ENCODE data around the gene HUNK.
"Not testable (repeated sequence)": the region's sequence is repeated elsewhere in the genome, so short reads cannot be mapped to it uniquely, and the experiment has no call there.

HUNK gene

GRCh38 chr21:31872452-31873274 is at the start of gene HUNK:
Gene HUNK, plus strand, starts transcription at chr21:31873020. Its CDS starts 655 bp downstream, at chr21:31873675.
- DNase-seq (ENCODE audit: low read depth), result no peak

GRCh38 chr21:31829736-31830472 is 42.9 kb upstream of the HUNK start:
- no peak for DNase-seq (ENCODE audit: low read depth)

DNA sequence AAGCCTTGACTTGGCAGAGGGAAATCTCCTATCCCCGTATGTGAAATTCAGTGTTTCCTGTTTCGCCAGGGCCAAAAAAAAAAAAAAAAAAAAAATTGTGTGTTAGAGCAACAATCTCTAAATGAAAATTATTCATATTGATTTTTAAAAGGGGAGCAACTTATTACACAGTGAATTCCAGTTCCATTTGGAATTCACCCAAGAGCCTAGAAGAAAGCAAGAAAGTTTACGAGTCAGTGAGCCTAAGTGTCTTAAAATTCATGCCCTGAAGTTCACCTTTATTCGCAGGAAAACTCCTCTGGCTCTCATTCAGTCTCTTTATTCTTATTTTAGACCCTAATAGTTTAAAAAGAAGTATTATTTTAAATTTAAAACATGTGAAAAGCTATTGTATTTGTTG is 42.1 kb upstream of the HUNK start:
- DNase-seq (ENCODE audit: low read depth), result no peak

- no peak for DNase-seq (ENCODE audit: low read depth)
Measured at GRCh38 chr21:31837041-31837440, 35.8 kb upstream of the HUNK start.

DNA sequence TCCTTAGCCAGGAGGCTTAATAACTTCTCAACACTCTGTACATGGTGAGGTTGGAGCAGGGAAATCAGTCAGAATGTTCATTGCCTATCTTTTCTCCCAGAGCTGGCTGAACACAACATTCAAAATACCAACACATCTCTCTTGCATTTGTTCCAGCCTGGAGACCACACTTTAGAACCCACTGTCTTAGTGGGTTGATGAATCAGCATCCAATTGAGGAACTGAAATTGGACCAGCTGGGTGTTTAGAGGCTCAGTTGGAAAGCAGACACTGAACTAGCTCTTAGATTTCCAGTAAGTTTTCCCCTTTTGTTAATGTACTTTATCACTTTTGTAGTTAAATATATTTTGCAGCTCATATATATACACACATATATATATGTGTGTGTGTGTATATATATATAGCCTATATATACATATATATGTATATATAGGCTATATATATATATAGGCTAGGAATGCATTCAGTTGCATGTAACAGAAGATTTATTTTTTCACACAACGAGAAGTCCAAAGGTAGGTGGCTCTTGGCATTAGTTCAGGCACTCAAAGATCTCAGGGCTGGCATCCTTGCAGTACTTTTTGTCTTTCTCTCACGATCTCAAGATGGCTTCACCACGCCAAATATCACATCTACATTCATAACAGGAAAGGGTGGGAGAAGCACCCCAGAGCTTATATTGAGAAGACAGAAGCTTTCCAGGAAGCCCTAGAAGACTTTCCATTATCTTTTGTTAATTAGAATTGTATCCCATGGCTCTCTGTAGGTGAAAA is 35.0 kb upstream of the HUNK start:
- DNase-seq (ENCODE audit: low read depth), result no peak

DNA sequence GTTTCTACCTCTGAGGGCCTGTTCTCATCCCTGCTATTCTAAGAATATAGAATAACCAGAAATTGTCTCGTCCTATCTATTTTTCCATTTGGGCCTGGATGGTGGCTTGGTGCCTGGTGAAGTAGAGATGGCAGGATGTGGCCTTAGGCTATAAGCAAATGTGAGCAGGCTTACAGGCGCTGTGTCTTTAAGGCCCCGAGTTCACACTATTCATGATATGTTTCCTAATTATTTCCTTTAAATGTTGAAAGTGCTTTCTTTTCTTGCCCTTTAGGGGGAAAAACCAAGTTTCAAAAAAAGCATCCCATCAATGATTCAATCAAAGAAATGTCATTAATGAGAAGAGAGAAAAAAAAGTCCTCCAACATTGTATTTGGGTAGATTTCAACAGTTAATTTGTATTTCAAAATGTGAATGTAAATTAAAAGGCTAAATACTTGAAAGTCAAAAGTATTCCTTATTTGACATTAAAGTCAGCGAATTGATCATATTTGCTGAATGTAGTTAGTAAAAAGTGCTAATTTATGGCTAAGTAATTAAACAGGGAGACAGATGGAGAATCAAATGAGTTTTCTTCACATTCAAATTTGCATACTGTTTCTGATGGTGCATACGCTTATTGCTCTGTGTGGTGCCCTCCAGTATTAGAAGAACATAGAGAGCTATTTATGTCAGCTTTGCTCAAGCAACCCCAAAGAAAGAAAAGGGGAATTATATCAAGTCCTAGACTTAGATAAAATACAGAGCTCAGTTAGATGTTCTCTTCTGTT is 34.0 kb upstream of the HUNK start:
- DNase-seq (ENCODE audit: low read depth), result no peak

GRCh38 chr21:31844206-31844605 is 28.6 kb upstream of the HUNK start:
- DNase-seq (ENCODE audit: low read depth), result no peak

DNA sequence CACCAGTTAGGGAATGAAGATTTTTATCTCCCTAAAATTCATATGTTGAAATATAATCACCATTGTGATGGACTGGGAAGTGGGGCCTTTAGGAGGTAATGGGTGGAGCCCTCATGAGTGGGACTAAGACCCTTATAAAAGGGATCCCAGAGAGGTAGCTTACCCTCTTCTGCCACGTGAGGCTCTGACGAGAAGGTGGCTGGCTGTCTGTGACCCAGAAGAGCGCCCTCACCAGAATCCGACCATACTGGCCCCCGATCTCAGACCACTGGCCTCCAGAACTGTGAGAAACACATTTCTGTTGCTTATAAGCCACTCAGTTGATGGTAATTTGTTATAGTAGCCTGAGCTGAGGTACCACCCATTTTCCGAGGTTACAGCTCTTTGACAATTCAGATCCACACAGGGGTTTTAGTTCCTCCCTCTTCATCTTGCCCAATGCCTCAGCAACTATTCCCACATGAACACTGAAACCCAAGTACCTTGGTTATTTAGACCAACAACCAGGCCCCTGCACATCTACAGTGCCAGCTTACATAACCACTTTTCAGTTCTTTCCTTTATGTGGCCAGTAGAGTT is 27.6 kb upstream of the HUNK start:
- no peak for DNase-seq (ENCODE audit: low read depth)

GRCh38 chr21:31846690-31847089 is 26.1 kb upstream of the HUNK start:
- no peak for DNase-seq (ENCODE audit: low read depth)

GRCh38 chr21:31847761-31848160 is 25.1 kb upstream of the HUNK start:
- no peak for DNase-seq (ENCODE audit: low read depth)

DNA sequence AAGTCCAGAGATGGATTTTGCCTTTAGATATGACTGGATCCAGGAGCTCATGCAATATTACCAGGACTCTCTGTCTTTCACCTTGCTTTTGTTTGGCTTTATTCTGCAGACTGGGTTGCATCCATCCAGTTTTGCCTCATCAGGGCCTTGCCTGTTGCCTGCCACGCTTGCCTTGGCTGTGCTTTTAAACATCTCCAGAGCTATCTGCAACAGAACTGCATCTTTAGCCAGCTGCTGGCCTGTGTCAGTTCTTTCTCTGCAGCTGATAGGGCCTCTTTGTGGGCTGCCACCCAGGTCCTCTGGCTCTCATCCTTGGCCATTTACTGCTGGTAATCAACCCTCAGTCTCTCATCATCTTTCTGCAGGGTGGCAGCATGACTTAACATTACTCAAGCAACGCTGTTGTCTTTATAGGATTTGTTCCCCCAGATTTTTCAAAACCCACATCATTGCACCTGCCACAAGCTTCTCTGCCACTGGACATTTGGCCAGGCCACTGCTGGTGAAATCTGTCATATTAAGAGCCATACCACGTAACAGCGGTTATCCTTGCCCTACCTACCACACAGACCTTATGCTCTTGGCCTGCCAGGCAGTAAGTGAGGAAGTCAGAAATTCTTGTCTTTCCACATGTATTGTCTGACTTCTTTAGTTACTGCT is 24.4 kb upstream of the HUNK start:
- no peak for DNase-seq (ENCODE audit: low read depth)

GRCh38 chr21:31850886-31851285 is 21.9 kb upstream of the HUNK start:
- no peak for DNase-seq (ENCODE audit: low read depth)

GRCh38 chr21:31855180-31855579 is 17.6 kb upstream of the HUNK start:
- DNase-seq (ENCODE audit: low read depth), result no peak

GRCh38 chr21:31857096-31857495 is 15.7 kb upstream of the HUNK start:
- no peak for DNase-seq (ENCODE audit: low read depth)

DNA sequence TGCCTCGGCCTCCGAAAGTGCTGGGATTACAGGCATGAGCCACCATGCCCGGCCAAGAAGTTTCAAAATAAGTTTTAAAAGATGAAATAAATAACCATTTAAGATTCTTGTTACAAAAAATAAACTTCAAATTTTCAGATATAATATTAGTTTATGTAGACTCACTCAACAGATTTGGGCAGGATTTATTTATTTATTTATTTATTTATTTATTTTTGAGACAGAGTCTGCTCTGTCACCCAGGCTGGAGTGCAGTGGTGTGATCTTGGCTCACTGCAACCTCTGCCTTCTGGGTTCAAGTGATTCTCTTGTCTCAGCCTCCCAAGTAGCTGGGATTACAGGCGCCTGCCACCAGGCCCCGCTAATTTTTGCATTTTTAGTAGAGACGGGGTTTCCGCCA is 15.2 kb upstream of the HUNK start:
- DNase-seq (ENCODE audit: low read depth), result not testable (repeated sequence)

- DNase-seq (ENCODE audit: low read depth), result no peak
Measured at GRCh38 chr21:31860851-31861250, 12.0 kb upstream of the HUNK start.

DNA sequence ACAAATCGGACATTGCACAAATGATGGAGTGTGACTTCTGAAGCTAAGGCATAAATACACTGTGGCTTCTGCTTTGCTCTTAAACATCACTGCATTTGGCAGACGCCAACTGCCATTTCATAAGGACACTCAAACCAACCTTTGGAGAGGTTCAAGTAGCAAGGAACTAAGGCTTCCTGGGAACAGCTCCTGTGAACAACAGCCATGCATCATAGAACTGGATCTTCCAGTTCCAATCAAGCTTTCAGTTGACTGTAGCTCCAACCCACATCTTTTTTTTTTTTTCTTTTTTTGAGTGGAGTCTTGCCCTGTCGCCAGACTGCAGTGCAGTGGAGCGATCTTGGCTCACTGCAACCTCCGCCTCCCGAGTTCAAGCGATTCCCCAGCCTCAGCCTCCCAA is 10.7 kb upstream of the HUNK start:
- DNase-seq (ENCODE audit: low read depth), result no peak

DNA sequence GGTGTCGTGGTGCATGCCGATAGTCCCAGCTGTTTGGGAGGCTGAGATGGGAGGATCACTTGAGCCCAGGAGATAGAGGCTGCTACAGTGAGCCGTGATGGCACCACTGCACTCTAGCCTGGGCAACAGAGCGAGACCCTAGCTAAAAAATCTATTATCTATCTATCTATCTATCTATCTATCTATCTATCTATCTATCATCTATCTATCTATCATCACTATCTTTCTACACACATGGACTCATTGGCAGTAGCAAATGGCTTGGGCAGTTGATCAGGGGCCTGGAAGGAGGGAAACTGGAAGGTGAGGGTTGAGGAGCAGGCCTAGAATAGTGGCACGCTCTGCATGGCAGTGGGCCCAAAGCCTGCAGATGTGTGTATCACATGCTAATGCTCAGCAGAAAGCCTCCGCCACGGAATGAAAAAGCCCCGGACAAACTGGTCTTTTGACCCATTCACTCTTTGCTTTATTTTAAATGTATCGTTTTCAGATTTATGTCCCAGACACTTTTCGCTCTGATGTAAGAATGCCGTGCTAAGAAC is 7.3 kb upstream of the HUNK start:
- no peak for DNase-seq (ENCODE audit: low read depth)

DNA sequence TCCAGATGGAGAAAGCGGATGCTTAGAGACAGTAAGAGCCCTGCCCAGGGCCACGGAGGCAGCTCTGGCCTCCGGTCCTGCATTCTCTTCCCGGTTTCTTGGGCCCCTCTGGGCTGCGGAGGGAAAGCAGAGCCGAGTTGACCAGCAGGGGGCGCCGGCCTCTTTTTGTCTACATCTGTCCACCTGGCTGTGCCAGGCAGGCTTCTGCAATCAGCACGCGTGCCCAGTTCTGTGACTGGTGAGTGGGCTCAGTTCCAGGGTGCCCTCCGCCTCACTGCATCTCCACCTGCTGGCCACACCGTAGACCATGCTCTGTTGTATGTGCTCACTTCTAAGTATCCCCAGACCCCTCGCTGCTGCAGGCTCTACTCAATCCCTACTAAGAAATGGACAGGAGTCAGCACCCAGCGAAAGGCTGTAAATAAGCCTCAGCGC is 6.7 kb upstream of the HUNK start:
- peak; percentile 47 for DNase-seq (ENCODE audit: low read depth)

- no peak for DNase-seq (ENCODE audit: low read depth)
Measured at GRCh38 chr21:31869750-31870149, 3.1 kb upstream of the HUNK start.

Measured in CMK (cell line).